HepG2 (cell line): ENCODE measurements around the gene CAPN8. TPM values are rescaled to one million over a fixed set of nuclear protein-coding genes. Genes with fewer than 3 reads are reported as not detected.

Experiments used
- AKAP8 ChIP-seq: sonication (generic); formaldehyde crosslinking; IDR thresholded peaks from 2 replicates; pipeline ENCODE4 v1.5.1; 2020; ENCODE audit warnings: mild to moderate bottlenecking, missing genetic modification reagents
- ATF1 ChIP-seq: IDR thresholded peaks from 2 replicates; pipeline ENCODE4 v1.6.1; 2016; ENCODE audit warnings: mild to moderate bottlenecking, control low read depth
- ZBTB10 ChIP-seq: sonication (generic); formaldehyde crosslinking; IDR thresholded peaks from 2 replicates; pipeline ENCODE4 v1.4.0; 2020; ENCODE audit warnings: missing genetic modification reagents, borderline replicate concordance
- ZNF12 ChIP-seq: sonication (generic); formaldehyde crosslinking; IDR thresholded peaks from 2 replicates; pipeline ENCODE4 v1.5.0; 2020; ENCODE audit warnings: missing genetic modification reagents
- ZNF276 ChIP-seq: sonication (generic); formaldehyde crosslinking; IDR thresholded peaks from 2 replicates; pipeline ENCODE4 v1.4.0; 2020; ENCODE audit warnings: mild to moderate bottlenecking, low read depth, missing genetic modification reagents
- ZNF562 ChIP-seq: sonication (generic); formaldehyde crosslinking; IDR thresholded peaks from 2 replicates; pipeline ENCODE4 v1.8.0; 2022; ENCODE audit warnings: missing genetic modification reagents, borderline replicate concordance
- ZNF563 ChIP-seq: sonication (generic); formaldehyde crosslinking; IDR thresholded peaks from 2 replicates; pipeline ENCODE4 v1.8.0; 2022; ENCODE audit warnings: mild to moderate bottlenecking, moderate library complexity, missing genetic modification reagents
- polyA plus RNA-seq, 8 experiments: library from polyadenylated mRNA; depleted of rRNA in 3 of 8; stranded (reverse) in 7 of 8; unstranded in 1 of 8; fragments of >200 nt; fragmentation: Illumina TruSeq in 4 of 8; extraction: Trizol in 4 of 8; gene quantifications; 2 replicates each; pipeline versions ENCODE4 v1.2.1 to v1.2.3, GENCODE V29; 2011 to 2016; ENCODE audit warnings: low read depth in 4 of 8, missing spikeins in 1 of 8, mixed read lengths in 1 of 8; ENCODE audit not compliant: insufficient read depth in 1 of 8
- total RNA-seq, 5 experiments: library from RNA; depleted of rRNA; stranded (reverse); fragments of >200 nt; fragmentation: Illumina TruSeq; extraction: Trizol; gene quantifications; 2 replicates each; pipeline ENCODE4 v1.2.3, GENCODE V29; 2016; ENCODE audit warnings: low read depth in 1 of 5
- TF ChIP-seq, protein P1 (sequence below): fragments of 450-650 bp; IDR thresholded peaks from 2 replicates; pipeline ENCODE4 v1.6.1; 2017; ENCODE audit warnings: mild to moderate bottlenecking
- TF ChIP-seq, protein P2 (sequence below): sonication (generic); formaldehyde crosslinking; IDR thresholded peaks from 2 replicates; pipeline ENCODE4 v1.4.0; 2020; ENCODE audit warnings: low read depth, missing genetic modification reagents
- TF ChIP-seq, protein P3 (sequence below): sonication (generic); formaldehyde crosslinking; IDR thresholded peaks from 2 replicates; pipeline ENCODE4 v1.4.0; 2020; ENCODE audit warnings: missing genetic modification reagents

Gene CAPN8
- total and polyA plus RNA-seq, 2 of the 13 experiments (the other 11 are each of a cell fraction or from before 2014, with no cell fraction given), result 0.20 to 0.25 TPM

DNA sequence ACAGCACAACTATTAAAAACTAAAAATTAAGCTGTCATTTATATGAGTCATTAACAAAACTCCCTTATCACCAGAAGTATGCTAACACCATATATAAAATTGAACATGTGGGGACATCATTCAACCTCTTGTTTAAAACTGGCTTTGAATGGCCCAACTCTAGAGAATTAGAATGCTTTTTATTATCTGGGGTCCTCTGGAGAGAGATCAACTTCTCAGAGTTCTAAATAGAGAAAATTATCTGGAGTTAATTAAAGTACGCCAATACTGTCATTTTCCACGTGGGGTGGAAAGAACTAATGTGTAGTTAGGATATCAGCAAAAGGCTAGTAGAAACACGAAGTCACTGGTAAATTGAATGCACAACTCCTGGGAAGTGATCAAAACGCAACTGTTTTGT lies 25.6 kb upstream of the CAPN8 start (continued):
- TF ChIP-seq ZBTB10 (CRISPR knock-in tag) (no peak), ZNF276 (no peak), ZNF563 (CRISPR knock-in tag) (no peak), ATF1 (CRISPR knock-in tag) (no peak), AKAP8 (CRISPR knock-in tag) (no peak), ZNF12 (CRISPR knock-in tag) (no peak), ZNF562 (CRISPR knock-in tag) (no peak)
- TF ChIP-seq, protein P1, sequence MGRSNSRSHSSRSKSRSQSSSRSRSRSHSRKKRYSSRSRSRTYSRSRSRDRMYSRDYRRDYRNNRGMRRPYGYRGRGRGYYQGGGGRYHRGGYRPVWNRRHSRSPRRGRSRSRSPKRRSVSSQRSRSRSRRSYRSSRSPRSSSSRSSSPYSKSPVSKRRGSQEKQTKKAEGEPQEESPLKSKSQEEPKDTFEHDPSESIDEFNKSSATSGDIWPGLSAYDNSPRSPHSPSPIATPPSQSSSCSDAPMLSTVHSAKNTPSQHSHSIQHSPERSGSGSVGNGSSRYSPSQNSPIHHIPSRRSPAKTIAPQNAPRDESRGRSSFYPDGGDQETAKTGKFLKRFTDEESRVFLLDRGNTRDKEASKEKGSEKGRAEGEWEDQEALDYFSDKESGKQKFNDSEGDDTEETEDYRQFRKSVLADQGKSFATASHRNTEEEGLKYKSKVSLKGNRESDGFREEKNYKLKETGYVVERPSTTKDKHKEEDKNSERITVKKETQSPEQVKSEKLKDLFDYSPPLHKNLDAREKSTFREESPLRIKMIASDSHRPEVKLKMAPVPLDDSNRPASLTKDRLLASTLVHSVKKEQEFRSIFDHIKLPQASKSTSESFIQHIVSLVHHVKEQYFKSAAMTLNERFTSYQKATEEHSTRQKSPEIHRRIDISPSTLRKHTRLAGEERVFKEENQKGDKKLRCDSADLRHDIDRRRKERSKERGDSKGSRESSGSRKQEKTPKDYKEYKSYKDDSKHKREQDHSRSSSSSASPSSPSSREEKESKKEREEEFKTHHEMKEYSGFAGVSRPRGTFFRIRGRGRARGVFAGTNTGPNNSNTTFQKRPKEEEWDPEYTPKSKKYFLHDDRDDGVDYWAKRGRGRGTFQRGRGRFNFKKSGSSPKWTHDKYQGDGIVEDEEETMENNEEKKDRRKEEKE, result no peak
- TF ChIP-seq, protein P2, sequence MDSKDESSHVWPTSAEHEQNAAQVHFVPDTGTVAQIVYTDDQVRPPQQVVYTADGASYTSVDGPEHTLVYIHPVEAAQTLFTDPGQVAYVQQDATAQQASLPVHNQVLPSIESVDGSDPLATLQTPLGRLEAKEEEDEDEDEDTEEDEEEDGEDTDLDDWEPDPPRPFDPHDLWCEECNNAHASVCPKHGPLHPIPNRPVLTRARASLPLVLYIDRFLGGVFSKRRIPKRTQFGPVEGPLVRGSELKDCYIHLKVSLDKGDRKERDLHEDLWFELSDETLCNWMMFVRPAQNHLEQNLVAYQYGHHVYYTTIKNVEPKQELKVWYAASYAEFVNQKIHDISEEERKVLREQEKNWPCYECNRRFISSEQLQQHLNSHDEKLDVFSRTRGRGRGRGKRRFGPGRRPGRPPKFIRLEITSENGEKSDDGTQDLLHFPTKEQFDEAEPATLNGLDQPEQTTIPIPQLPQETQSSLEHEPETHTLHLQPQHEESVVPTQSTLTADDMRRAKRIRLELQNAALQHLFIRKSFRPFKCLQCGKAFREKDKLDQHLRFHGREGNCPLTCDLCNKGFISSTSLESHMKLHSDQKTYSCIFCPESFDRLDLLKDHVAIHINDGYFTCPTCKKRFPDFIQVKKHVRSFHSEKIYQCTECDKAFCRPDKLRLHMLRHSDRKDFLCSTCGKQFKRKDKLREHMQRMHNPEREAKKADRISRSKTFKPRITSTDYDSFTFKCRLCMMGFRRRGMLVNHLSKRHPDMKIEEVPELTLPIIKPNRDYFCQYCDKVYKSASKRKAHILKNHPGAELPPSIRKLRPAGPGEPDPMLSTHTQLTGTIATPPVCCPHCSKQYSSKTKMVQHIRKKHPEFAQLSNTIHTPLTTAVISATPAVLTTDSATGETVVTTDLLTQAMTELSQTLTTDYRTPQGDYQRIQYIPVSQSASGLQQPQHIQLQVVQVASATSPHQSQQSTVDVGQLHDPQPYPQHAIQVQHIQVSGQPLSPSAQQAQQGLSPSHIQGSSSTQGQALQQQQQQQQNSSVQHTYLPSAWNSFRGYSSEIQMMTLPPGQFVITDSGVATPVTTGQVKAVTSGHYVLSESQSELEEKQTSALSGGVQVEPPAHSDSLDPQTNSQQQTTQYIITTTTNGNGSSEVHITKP (CRISPR knock-in tag), result no peak
- TF ChIP-seq, protein P3, sequence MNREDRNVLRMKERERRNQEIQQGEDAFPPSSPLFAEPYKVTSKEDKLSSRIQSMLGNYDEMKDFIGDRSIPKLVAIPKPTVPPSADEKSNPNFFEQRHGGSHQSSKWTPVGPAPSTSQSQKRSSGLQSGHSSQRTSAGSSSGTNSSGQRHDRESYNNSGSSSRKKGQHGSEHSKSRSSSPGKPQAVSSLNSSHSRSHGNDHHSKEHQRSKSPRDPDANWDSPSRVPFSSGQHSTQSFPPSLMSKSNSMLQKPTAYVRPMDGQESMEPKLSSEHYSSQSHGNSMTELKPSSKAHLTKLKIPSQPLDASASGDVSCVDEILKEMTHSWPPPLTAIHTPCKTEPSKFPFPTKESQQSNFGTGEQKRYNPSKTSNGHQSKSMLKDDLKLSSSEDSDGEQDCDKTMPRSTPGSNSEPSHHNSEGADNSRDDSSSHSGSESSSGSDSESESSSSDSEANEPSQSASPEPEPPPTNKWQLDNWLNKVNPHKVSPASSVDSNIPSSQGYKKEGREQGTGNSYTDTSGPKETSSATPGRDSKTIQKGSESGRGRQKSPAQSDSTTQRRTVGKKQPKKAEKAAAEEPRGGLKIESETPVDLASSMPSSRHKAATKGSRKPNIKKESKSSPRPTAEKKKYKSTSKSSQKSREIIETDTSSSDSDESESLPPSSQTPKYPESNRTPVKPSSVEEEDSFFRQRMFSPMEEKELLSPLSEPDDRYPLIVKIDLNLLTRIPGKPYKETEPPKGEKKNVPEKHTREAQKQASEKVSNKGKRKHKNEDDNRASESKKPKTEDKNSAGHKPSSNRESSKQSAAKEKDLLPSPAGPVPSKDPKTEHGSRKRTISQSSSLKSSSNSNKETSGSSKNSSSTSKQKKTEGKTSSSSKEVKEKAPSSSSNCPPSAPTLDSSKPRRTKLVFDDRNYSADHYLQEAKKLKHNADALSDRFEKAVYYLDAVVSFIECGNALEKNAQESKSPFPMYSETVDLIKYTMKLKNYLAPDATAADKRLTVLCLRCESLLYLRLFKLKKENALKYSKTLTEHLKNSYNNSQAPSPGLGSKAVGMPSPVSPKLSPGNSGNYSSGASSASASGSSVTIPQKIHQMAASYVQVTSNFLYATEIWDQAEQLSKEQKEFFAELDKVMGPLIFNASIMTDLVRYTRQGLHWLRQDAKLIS (CRISPR knock-in tag), result no peak
